ENCODE data around the gene AGBL1. TPM values are rescaled to one million over a fixed set of nuclear protein-coding genes. Genes with fewer than 3 reads are reported as not detected.

The AGBL1 gene
- total and polyA plus RNA-seq, 2 experiments from 2014 or later, result 0.03 TPM; not detected in 1

- H3F3A ChIP-seq (replicated peaks; ENCODE audit: low read depth), result no peaks in the 10 kb centered on the region
- H3K79me2 ChIP-seq (replicated peaks; ENCODE audit: insufficient read depth), result no peaks in the 10 kb centered on the region
- H3K27ac ChIP-seq (ENCODE audit: low read depth), result no peak overlapping the region
- Mint-ChIP-seq H3K4me1 (no peaks in the 10 kb centered on the region), H3K27ac (no peak overlapping the region), H3K36me3 (ENCODE audit: low read depth) (no peaks in the 10 kb centered on the region), H3K4me3 (no peak overlapping the region), H3K27me3 (ENCODE audit: insufficient read depth, low read depth, poor library complexity) (peaks cover 7% of the 10 kb centered on the region), H3K9me3 (peaks cover 2% of the 10 kb centered on the region; the same call in 1 of the 3 replicates)
- DNase-seq (ENCODE audit: low spot score), result no peak
- TF ChIP-seq ZNF331 (CRISPR knock-in tag; IDR thresholded peaks at IDR 0.05; ENCODE audit: low read depth), result no peak
- TF ChIP-seq REST (IDR thresholded peaks at IDR 0.05; ENCODE audit: unreplicated experiment), result peak; percentile 55
- no peak for TF ChIP-seq ETS1 (IDR thresholded peaks at IDR 0.05)
- H2AFZ ChIP-seq, result no peak overlapping the region
- H4K20me1 ChIP-seq (replicated peaks; ENCODE audit: insufficient read depth), result no peaks in the 10 kb centered on the region
- no peaks in the 10 kb centered on the region for H3K4me1 ChIP-seq (ENCODE audit: insufficient read depth)
- no peak overlapping the region for H3K4me3 ChIP-seq
- no peak overlapping the region for H3K4me2 ChIP-seq
- no peaks in the 10 kb centered on the region for H3K27me3 ChIP-seq (ENCODE audit: insufficient read depth)
- ATAC-seq, result no peak
- peaks cover 13% of the 10 kb centered on the region; the same call in 1 of the 2 replicates for H3K9me2 ChIP-seq (ENCODE audit: insufficient read depth)
- no peaks in the 10 kb centered on the region for H3K36me3 ChIP-seq (ENCODE audit: insufficient read depth)
Observed at GRCh38 chr15:86138798-86139197, 59.1 kb downstream of the AGBL1 start.

- no peaks in the 10 kb centered on the region for H3K36me3 ChIP-seq (ENCODE audit: insufficient read depth)
- Mint-ChIP-seq H3K36me3 (ENCODE audit: low read depth) (no peaks in the 10 kb centered on the region), H3K4me3 (no peak overlapping the region), H3K4me1 (no peaks in the 10 kb centered on the region), H3K27me3 (ENCODE audit: insufficient read depth, low read depth, poor library complexity) (peaks cover 7% of the 10 kb centered on the region), H3K27ac (no peak overlapping the region), H3K9me3 (peaks cover 7% of the 10 kb centered on the region; the same call in 2 of the 3 replicates)
- H3K79me2 ChIP-seq (replicated peaks; ENCODE audit: insufficient read depth), result no peaks in the 10 kb centered on the region
- peaks cover 13% of the 10 kb centered on the region; the same call in 1 of the 2 replicates for H3K9me2 ChIP-seq (ENCODE audit: insufficient read depth)
- H3K27me3 ChIP-seq (ENCODE audit: insufficient read depth), result no peaks in the 10 kb centered on the region
- no peaks in the 10 kb centered on the region for H3K4me1 ChIP-seq (ENCODE audit: insufficient read depth)
- TF ChIP-seq ZNF114 (CRISPR knock-in tag; IDR thresholded peaks at IDR 0.05) (no peak), JUNB (IDR thresholded peaks at IDR 0.05; ENCODE audit: unreplicated experiment) (no peak), CTCF (conservative IDR thresholded peaks at IDR 0.05; ENCODE audit: low read depth in 2 of 2) (peak; percentile 75 to 87)
- no peak overlapping the region for H3K4me3 ChIP-seq
- no peak overlapping the region for H3K4me2 ChIP-seq
- DNase-seq (ENCODE audit: low spot score) (peak; percentile 74), ATAC-seq (peak; percentile 81)
- H3F3A ChIP-seq (replicated peaks; ENCODE audit: low read depth), result no peaks in the 10 kb centered on the region
- H4K20me1 ChIP-seq (replicated peaks; ENCODE audit: insufficient read depth), result no peaks in the 10 kb centered on the region
- no peak overlapping the region for H2AFZ ChIP-seq
- H3K27ac ChIP-seq (ENCODE audit: low read depth), result no peak overlapping the region
Observed at GRCh38 chr15:86139828-86140227, 60.2 kb downstream of the AGBL1 start.

Data from GM23338 (cell line).